ENCODE data around the gene OSBPL1A.

Gene OSBPL1A

GRCh38 chr18:24265502-24266064 is 132.0 kb downstream of the OSBPL1A start:
- no peak for DNase-seq

- DNase-seq, result no peak
These were observed 134.6 kb downstream of the OSBPL1A start for GRCh38 chr18:24263050-24263449.

- DNase-seq, result peak; percentile 6 to 8
These were observed 135.5 kb downstream of the OSBPL1A start for GRCh38 chr18:24262087-24262486.

GRCh38 chr18:24259869-24260641 is 137.6 kb downstream of the OSBPL1A start:
- no peak for DNase-seq

- no peak for DNase-seq
These were observed 143.6 kb downstream of the OSBPL1A start for GRCh38 chr18:24254071-24254470.

- DNase-seq, result no peak
These were observed 147.9 kb downstream of the OSBPL1A start for GRCh38 chr18:24249716-24250115.

GRCh38 chr18:24248359-24248758 is 149.3 kb downstream of the OSBPL1A start:
- DNase-seq, result no peak

GRCh38 chr18:24246143-24246542 is 151.5 kb downstream of the OSBPL1A start:
- DNase-seq, result no peak

GRCh38 chr18:24244698-24245097 is 152.9 kb downstream of the OSBPL1A start:
- DNase-seq, result no peak

- no peak for DNase-seq
These were observed 153.9 kb downstream of the OSBPL1A start for GRCh38 chr18:24243677-24244076.

- no peak for DNase-seq
These were observed 158.3 kb downstream of the OSBPL1A start for GRCh38 chr18:24239341-24239740.

- no peak for DNase-seq
These were observed 159.2 kb downstream of the OSBPL1A start for GRCh38 chr18:24238387-24238786.

GRCh38 chr18:24234850-24235418 is 162.7 kb downstream of the OSBPL1A start:
- peak in 1 of 2 donors; percentile 17 for DNase-seq

GRCh38 chr18:24234330-24234729 is 163.3 kb downstream of the OSBPL1A start:
- DNase-seq, result no peak

- DNase-seq, result no peak
These were observed 164.8 kb downstream of the OSBPL1A start for GRCh38 chr18:24232800-24233199.

- no peak for DNase-seq
These were observed 165.6 kb downstream of the OSBPL1A start for GRCh38 chr18:24231773-24232735.

GRCh38 chr18:24230766-24231165 is 166.9 kb downstream of the OSBPL1A start:
- no peak for DNase-seq

GRCh38 chr18:24228667-24229041 is 169.0 kb downstream of the OSBPL1A start:
- DNase-seq, result no peak

GRCh38 chr18:24227977-24228666 is 169.5 kb downstream of the OSBPL1A start:
- DNase-seq, result no peak

- DNase-seq, result no peak
These were observed 177.3 kb downstream of the OSBPL1A start for GRCh38 chr18:24220318-24220688.

- DNase-seq, result no peak
These were observed 177.9 kb downstream of the OSBPL1A start for GRCh38 chr18:24219561-24220317.

GRCh38 chr18:24214913-24215312 is 182.7 kb downstream of the OSBPL1A start:
- DNase-seq, result no peak

Data from inflammatory macrophage treated with lipopolysaccharide for 1 hour (primary cell).